ENCODE measurements around the gene BMERB1. TPM values are rescaled to one million over a fixed set of nuclear protein-coding genes. Genes with fewer than 3 reads are reported as not detected.

Gene BMERB1
- total RNA-seq (2011; cell fraction: chromatin; rRNA removed; ENCODE audit: low replicate concordance): 1.2 and 1.3 TPM in 2 replicates
- 0.17 and 0.53 TPM in 2 replicates for total RNA-seq (2011; cell fraction: nucleolus; rRNA removed)
- total RNA-seq (2011; cell fraction: nucleoplasm; rRNA removed): 0.37 TPM in 1 of 2 replicates, not detected in the other
- total RNA-seq (2014; rRNA removed) (1.1 and 2.9 TPM in 2 replicates), total RNA-seq (2014; rRNA removed; fragmentation: Illumina TruSeq; extraction: Trizol) (0.47 and 1.3 TPM in 2 replicates), total RNA-seq (2015; rRNA removed; fragmentation: Illumina TruSeq; extraction: Trizol) (0.75 and 0.94 TPM in 2 replicates), total RNA-seq (2021) (0.98 and 1.5 TPM in 2 replicates), polyA plus RNA-seq (2011; rRNA removed) (0.91 and 1.2 TPM in 2 replicates), polyA plus RNA-seq (2014; fragmentation: Illumina TruSeq; extraction: Trizol) (1.4 and 1.7 TPM in 2 replicates), polyA plus RNA-seq (2014; fragmentation: Nextera tagmentation; extraction: Ambion mirVana) (under 1 TPM; 0.29 to 0.31 TPM), polyA plus RNA-seq (2014; rRNA removed) (1.3 and 1.8 TPM in 2 replicates), polyA minus RNA-seq (2011; rRNA and poly(A)+ RNA removed) (0.25 and 0.51 TPM in 2 replicates), Bru-seq, nascent RNA (percentile 32 among the genes with signal in this experiment), BruChase-seq, experiment 1, labeled RNA remaining after a 2-hour chase (percentile 21 among the genes with signal in this experiment), BruChase-seq, experiment 2, labeled RNA remaining after a 6-hour chase (percentile 23 among the genes with signal in this experiment)
- 1.4 and 1.6 TPM in 2 replicates for polyA plus RNA-seq (2011; cell fraction: cytosol; rRNA removed)
- 0.55 and 0.64 TPM in 2 replicates for polyA plus RNA-seq (2011; cell fraction: nucleus; rRNA removed)
- 1.6 and 1.8 TPM in 2 replicates for polyA plus RNA-seq (2012)
- 1.5 TPM in 1 of 2 replicates, not detected in the other for polyA minus RNA-seq (2011; cell fraction: cytosol; rRNA and poly(A)+ RNA removed)
- 0.67 TPM in 1 of 2 replicates, not detected in the other for polyA minus RNA-seq (2011; cell fraction: nucleus; rRNA and poly(A)+ RNA removed)
- long read RNA-seq, experiment 1, partial matches to known transcripts: 0 of 13 reads
- long read RNA-seq, experiment 1, other reads (novel, unspliced or antisense): 12 of 13 reads
- long read RNA-seq, experiment 2: 0 reads
- long read RNA-seq, experiment 3: 0 reads

GRCh38 chr16:15434425-15435215 lies at the start of gene BMERB1:
BMERB1 (plus strand) TSS chr16:15434588; CDS start chr16:15434654, 66 bp downstream.
- intact Hi-C loops (cut with micrococcal nuclease): no loop called here
- H3K4me2 ChIP-seq (ENCODE audit: insufficient read depth, low read length): 0 out of 2 replicates have a peak within 1 kb of the TSS, but pooled peaks have one; percentile 4
- H3K27me3 ChIP-seq (ENCODE audit: control insufficient read depth in 2 of 2, insufficient read depth in 2 of 2, low read length in 2 of 2): peaks cover 8 to 23% of the 10 kb centered on the region in 2 experiments; a peak in 3 of 5 replicates
- TF ChIP-seq NRF1 (conservative IDR thresholded peaks at IDR 0.05 in 1 of 2, IDR thresholded peaks at IDR 0.05 in 1 of 2) (peak; percentile 74 to 78), ZNF407 (IDR thresholded peaks at IDR 0.05; ENCODE audit: low read depth) (peak; percentile 54; the same call in 1 of the 2 replicates), DLX4 (CRISPR knock-in tag; IDR thresholded peaks at IDR 0.05) (no peak)
- in situ Hi-C loops (cut with MboI): no loop called here
- H3K9me1 ChIP-seq (ENCODE audit: control insufficient read depth, insufficient read depth, low read length): no peaks in the 10 kb centered on the region
- WGBS (ENCODE audit: insufficient coverage, low coverage, missing lambda C conversion rate): 11% methylated on average over 33 of the region's 63 CpGs
- DNase-seq (ENCODE audit: extremely low read depth in 1 of 4, low spot score in 3 of 4): no peak
- no peaks in the 10 kb centered on the region for H3K79me2 ChIP-seq (ENCODE audit: control insufficient read depth, insufficient read depth, low read length)
- H3K4me3 ChIP-seq: no peak within 1 kb of the TSS
- no peaks in the 10 kb centered on the region for H3K9me3 ChIP-seq (replicated peaks; ENCODE audit: control insufficient read depth, insufficient read depth, low read depth, low read length)
- no peak within 1 kb of the TSS for H2AFZ ChIP-seq (ENCODE audit: low read depth, low read length)
- CTCF ChIA-PET (ENCODE audit: low intra/inter-chr PET ratio): no interaction called here
- H3K36me3 ChIP-seq (ENCODE audit: control insufficient read depth, insufficient read depth, low read length): no peaks in the 10 kb centered on the region
- peak within 1 kb of the TSS in 1 of 2 experiments; percentile 59; a peak in 2 of 4 replicates for H3K9ac ChIP-seq (ENCODE audit: insufficient read depth in 1 of 2, low read depth in 2 of 2, low read length in 2 of 2)
- peaks cover 0 to 13% of the 10 kb centered on the region in 2 experiments; a peak in 2 of 5 replicates for H3K4me1 ChIP-seq (replicated peaks in 1 of 2; ENCODE audit: control insufficient read depth in 2 of 2, insufficient read depth in 2 of 2, low read length in 2 of 2)
- H4K20me1 ChIP-seq (replicated peaks; ENCODE audit: control insufficient read depth, insufficient read depth, low read length): no peaks in the 10 kb centered on the region
- ATAC-seq: no peak
- FAIRE-seq: no peak
- POLR2A ChIA-PET: interaction anchor here (0.5 kb wide), 1 partner anchor 51 kb away, joined by 3 read pairs; no protein-coding TSS in a partner anchor
- no TSS peak for BruUV-seq (replicated peaks)
- H3K27ac ChIP-seq (ENCODE audit: extremely low read depth, low read depth, low read length): no peak within 1 kb of the TSS

All from K562 (cell line).